Heart right ventricle (tissue), 16 donors: Measurements from ENCODE around the gene SPATS2. TPM values are rescaled to one million over a fixed set of nuclear protein-coding genes. Genes with fewer than 3 reads are reported as not detected.

ENCODE experiments used
- ATAC-seq, 8 donors: fragments of 200-7000 bp; cut with Tn5 transposase; one replicate each; pipeline ENCODE4 v1.9.1; 2020; ENCODE audit warnings: mild to moderate bottlenecking in 8 of 8, moderate library complexity in 8 of 8, moderate number of reproducible peaks in 1 of 8
- DNase-seq, 2 donors: peaks; one replicate each; pipeline ENCODE4 v3.0.0-alpha.2; 2020
- H3K27ac ChIP-seq, 10 donors: fragments of 200-600 bp; sonication (generic) in 2 of 10; one replicate each; pipeline versions ENCODE4 v1.5.0 to v1.8.0; 2020 to 2022; ENCODE audit warnings: mild to moderate bottlenecking in 3 of 10
- H3K27me3 ChIP-seq, 7 donors: fragments of 200-600 bp; one replicate each; pipeline ENCODE4 v1.8.0; 2021 to 2022; ENCODE audit warnings: mild to moderate bottlenecking in 2 of 7
- H3K36me3 ChIP-seq, 9 donors: fragments of 200-600 bp; sonication (generic) in 1 of 9; one replicate each; pipeline versions ENCODE4 v1.5.0 to v1.8.0; 2020 to 2022; ENCODE audit warnings: mild to moderate bottlenecking in 2 of 9
- H3K4me1 ChIP-seq, 9 donors: fragments of 200-600 bp; sonication (generic) in 1 of 9; one replicate each; pipeline versions ENCODE4 v1.5.0 to v1.8.0; 2020 to 2022; ENCODE audit warnings: mild to moderate bottlenecking in 4 of 9
- H3K4me3 ChIP-seq, 10 donors: fragments of 200-600 bp; sonication (generic) in 2 of 10; one replicate each; pipeline versions ENCODE4 v1.5.0 to v1.8.0; 2020 to 2022; ENCODE audit warnings: mild to moderate bottlenecking in 7 of 10, moderate library complexity in 2 of 10
- H3K9me3 ChIP-seq, 11 donors: fragments of 200-600 bp in 10 of 11; sonication (generic) in 2 of 11; one replicate each; pipeline versions ENCODE4 v1.5.0 to v1.8.0; 2013 to 2022; ENCODE audit warnings: mild to moderate bottlenecking in 2 of 11, control low read depth in 1 of 11, moderate library complexity in 1 of 11
- WGBS, 2 donors: extraction: QIAGEN DNeasy Blood & Tissue Kit; methylation state at CpG; one replicate each; pipeline ENCODE4 v1.1.7; 2013; ENCODE audit warnings: inconsistent platforms in 1 of 2; 5-methylcytosine and 5-hydroxymethylcytosine counted together
- intact Hi-C, 10 donors: fragments of 100-400 bp; cut with DNase I; formaldehyde crosslinking; loops; one replicate each; pipeline versions ENCODE4 v1.11.1 to v1.14.2; 2022
- polyA plus RNA-seq, 2 donors: library from polyadenylated mRNA; stranded (reverse); fragments of 200-250 nt; gene quantifications; one replicate each; pipeline ENCODE4 v1.2.3, GENCODE V29; 2013
- total RNA-seq, 10 donors: library from RNA; stranded (reverse); fragmentation: NEBNext Ultra II Directional in 3 of 10; extraction: Animal tissue kit (Norgen Biotek cat#: 25700) in 3 of 10; gene quantifications; one replicate each; pipeline versions ENCODE4 v1.2.1 to v1.2.4, GENCODE V29; 2021 to 2023
- TF ChIP-seq, protein P1 (sequence below), 9 donors: fragments of 200-600 bp; sonication (generic) in 2 of 9; IDR thresholded peaks; one replicate each; pipeline versions ENCODE4 v1.5.0 to v1.8.0; 2021 to 2022; ENCODE audit warnings: antibody characterized with exemption in 9 of 9, mild to moderate bottlenecking in 5 of 9, moderate library complexity in 1 of 9
- donor health status: Arrhythmogenic right ventricular cardiomyopathy.
- donor health status: ischemic (EF 13 %, LVEDD 7.1; RV severe dilation, severe dysfunction).
- donor health status: healthy with polysubstance abuse.
- donor health status: DM: no; HTN: yes; CAD: no.
- donor health status: DM: no; HTN: no; CAD: no.
- donor health status: ischemic (EF 25% LVEDD 6.9; RV normal size, moderate dysfunction).
- donor health status: ischemic (EF 25% LVEDD 5.7; RV mildly dilated, moderate dysfunction).
- donor health status: healthy.
- donor health status: DM: yes; HTN: yes; CAD: no.
- donor health status: Ischemic cardiomyopathy.
- donor health status: ischemic (EF 35%, LVEDD 5.7; RV mildly dilated, moderate dysfunction).
- donor health status: nonischemic (EF 11% LVEDD 7.7; RV severe dilation, severe dysfunction).
- donor health status: DM: yes; HTN: yes; CAD: no.
- donor health status: PGD.
- donor health status: ischemic (EF 29% LVEDD 5.4; RV normal size, mild dysfunction).
- donor health status: nonischemic (EF 23%, LVEDD 6.1; RV moderate dilation, normal function).

Gene SPATS2
- total and polyA plus RNA-seq, 12 donors = 3.5 to 11.5 (median 5.1) TPM

GRCh38 chr12:49440035-49440434 is 72.8 kb downstream of the SPATS2 start:
- TF ChIP-seq, protein P1, sequence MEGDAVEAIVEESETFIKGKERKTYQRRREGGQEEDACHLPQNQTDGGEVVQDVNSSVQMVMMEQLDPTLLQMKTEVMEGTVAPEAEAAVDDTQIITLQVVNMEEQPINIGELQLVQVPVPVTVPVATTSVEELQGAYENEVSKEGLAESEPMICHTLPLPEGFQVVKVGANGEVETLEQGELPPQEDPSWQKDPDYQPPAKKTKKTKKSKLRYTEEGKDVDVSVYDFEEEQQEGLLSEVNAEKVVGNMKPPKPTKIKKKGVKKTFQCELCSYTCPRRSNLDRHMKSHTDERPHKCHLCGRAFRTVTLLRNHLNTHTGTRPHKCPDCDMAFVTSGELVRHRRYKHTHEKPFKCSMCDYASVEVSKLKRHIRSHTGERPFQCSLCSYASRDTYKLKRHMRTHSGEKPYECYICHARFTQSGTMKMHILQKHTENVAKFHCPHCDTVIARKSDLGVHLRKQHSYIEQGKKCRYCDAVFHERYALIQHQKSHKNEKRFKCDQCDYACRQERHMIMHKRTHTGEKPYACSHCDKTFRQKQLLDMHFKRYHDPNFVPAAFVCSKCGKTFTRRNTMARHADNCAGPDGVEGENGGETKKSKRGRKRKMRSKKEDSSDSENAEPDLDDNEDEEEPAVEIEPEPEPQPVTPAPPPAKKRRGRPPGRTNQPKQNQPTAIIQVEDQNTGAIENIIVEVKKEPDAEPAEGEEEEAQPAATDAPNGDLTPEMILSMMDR (IDR thresholded peaks at IDR 0.05) = no peak
- WGBS, 2 donors = 70 to 93% methylated on average over 2 of the region's 2 CpGs
- no peak overlapping the region for H3K27ac ChIP-seq
- H3K9me3 ChIP-seq = no peaks in the 10 kb centered on the region
- H3K4me1 ChIP-seq = peaks cover 0 to 7% (median 0%) of the 10 kb centered on the region in 9 donors
- ATAC-seq = no peak
- H3K36me3 ChIP-seq = peaks cover 0 to 7% (median 0%) of the 10 kb centered on the region in 9 donors
- H3K4me3 ChIP-seq = no peak overlapping the region
- intact Hi-C loops = no loop called here
- DNase-seq = no peak
- no peaks in the 10 kb centered on the region for H3K27me3 ChIP-seq

DNA sequence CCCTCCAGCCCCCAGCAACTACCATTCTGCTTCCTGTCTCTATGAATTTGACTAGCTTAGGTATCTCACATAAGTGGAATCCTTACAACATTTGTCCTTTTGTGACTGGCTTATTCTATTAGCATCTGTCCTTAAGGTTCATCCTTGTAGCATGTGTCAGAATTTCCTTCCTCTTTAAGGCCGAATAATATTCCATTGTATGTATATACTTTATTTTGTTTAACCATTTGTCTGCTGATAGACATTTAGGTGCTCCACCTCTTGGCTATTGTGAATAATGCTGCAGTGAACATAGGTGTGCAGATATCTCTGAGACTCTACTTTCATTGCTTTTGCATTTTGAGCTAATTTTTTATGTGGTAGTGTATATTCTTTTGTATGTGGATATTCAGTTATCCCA is 75.7 kb downstream of the SPATS2 start:
- Histone ChIP-seq H3K27ac (no peak overlapping the region), H3K27me3 (no peaks in the 10 kb centered on the region), H3K36me3 (peaks cover 0 to 7% (median 0%) of the 10 kb centered on the region in 9 donors), H3K4me3 (no peak overlapping the region), H3K4me1 (peaks cover 0 to 7% (median 0%) of the 10 kb centered on the region in 9 donors), H3K9me3 (peaks cover 0 to 20% (median 0%) of the 10 kb centered on the region in 11 donors)
- ATAC-seq (no peak), DNase-seq (no peak)
- TF ChIP-seq, protein P1 (IDR thresholded peaks at IDR 0.05) = no peak
- 61 to 83% methylated on average over 1 of the region's 1 CpG for WGBS, 2 donors
- intact Hi-C loops = no loop called here

DNA sequence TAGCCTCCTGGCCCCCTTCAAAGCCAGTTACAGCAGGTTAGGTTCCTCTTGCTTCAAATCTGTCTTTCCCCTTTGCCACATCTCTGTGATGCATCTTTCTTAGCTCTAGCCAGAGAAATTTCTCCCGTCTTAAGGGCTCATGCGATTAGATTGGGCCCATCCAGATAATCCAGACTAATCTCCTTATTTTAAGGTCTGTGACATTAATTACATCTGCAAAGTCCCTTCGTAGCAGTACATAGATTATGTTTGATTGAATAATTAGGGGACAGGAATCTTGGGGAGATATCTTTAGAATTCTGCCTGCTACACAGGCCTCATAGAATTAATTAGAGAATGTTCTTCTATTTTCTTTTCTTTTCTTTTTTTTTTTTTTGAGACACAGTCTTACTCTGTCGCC is 79.3 kb downstream of the SPATS2 start:
- DNase-seq = no peak
- ATAC-seq = no peak
- Histone ChIP-seq H3K4me3 (no peak overlapping the region), H3K27me3 (no peaks in the 10 kb centered on the region), H3K9me3 (peaks cover 0 to 27% (median 0%) of the 10 kb centered on the region in 11 donors), H3K4me1 (no peaks in the 10 kb centered on the region), H3K27ac (no peak overlapping the region), H3K36me3 (peaks cover 0 to 7% (median 0%) of the 10 kb centered on the region in 9 donors)
- TF ChIP-seq, protein P1 (IDR thresholded peaks at IDR 0.05) = no peak
- intact Hi-C loops = no loop called here
- WGBS, 2 donors = 80 to 98% methylated on average over 4 of the region's 4 CpGs

DNA sequence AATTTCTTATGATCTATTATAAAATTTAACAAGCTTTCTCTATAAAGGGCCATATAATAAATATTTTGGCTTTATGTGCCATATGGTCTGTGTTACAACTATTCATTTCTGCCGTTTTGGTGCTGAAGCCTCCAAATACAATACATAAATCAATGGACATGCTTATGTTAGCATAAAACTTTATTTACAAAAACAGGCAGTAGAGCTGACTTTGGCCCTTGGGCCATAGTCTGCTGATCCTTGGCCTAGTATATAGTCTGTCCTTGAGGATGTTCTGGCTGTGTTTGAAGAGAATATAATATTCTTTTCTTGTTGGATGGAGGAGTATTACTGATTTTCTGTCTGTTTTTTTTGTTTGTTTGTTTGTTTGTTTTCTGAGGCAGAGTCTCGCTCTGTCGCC is 81.6 kb downstream of the SPATS2 start:
- TF ChIP-seq, protein P1 (IDR thresholded peaks at IDR 0.05) = no peak
- 97 to 99% methylated on average over 3 of the region's 3 CpGs for WGBS, 2 donors
- ATAC-seq (no peak), DNase-seq (no peak)
- Histone ChIP-seq H3K27ac (no peak overlapping the region), H3K27me3 (no peaks in the 10 kb centered on the region), H3K36me3 (no peaks in the 10 kb centered on the region), H3K4me1 (no peaks in the 10 kb centered on the region), H3K4me3 (no peak overlapping the region), H3K9me3 (peaks cover 0 to 27% (median 0%) of the 10 kb centered on the region in 11 donors)
- intact Hi-C loops = no loop called here
